H1 (cell line): ENCODE measurements around the gene ALDOC. TPM values are rescaled to one million over a fixed set of nuclear protein-coding genes. Genes with fewer than 3 reads are reported as not detected.

Experiments
- CTCF ChIA-PET: fragments of 300-600 bp; sonication (Branson Sonifier 250); formaldehyde crosslinking; loops from one replicate; lab custom pipeline; 2021; ENCODE audit not compliant: partially characterized antibody; lab: Charles Lee
- POLR2A ChIA-PET: fragments of 300-600 bp; sonication (Branson Sonifier 250); formaldehyde crosslinking; loops from one replicate; lab custom pipeline; 2021; ENCODE audit warnings: inconsistent platforms; ENCODE audit not compliant: partially characterized antibody; lab: Charles Lee
- DNase-seq, 2 experiments: peaks; one replicate each; pipeline versions ENCODE4 v3.0.0 to v3.0.0-alpha.2; 2010 to 2022; ENCODE audit warnings: low spot score in 2 of 2, low read depth in 1 of 2, mixed read lengths in 1 of 2
- FAIRE-seq: peaks from 2 replicates; lab custom pipeline; 2011; peaks lifted over from hg19 to GRCh38; lab: Jason Lieb, UNC
- H2AFZ ChIP-seq: 2 replicates; pipeline ENCODE4 v1.8.1; 2012; ENCODE audit warnings: low read length, inconsistent platforms
- H2AK5ac ChIP-seq: 2 replicates; pipeline ENCODE4 v1.6.1; 2013; ENCODE audit warnings: low read depth, low read length
- H2BK120ac ChIP-seq: replicated peaks from 2 replicates; pipeline ENCODE3; 2013; ENCODE audit warnings: low read depth, low read length, inconsistent platforms
- H2BK12ac ChIP-seq: 2 replicates; pipeline ENCODE4 v1.6.1; 2013; ENCODE audit warnings: low read depth, low read length
- H2BK15ac ChIP-seq: 2 replicates; pipeline ENCODE4 v1.6.1; 2013; ENCODE audit warnings: low read length
- H2BK20ac ChIP-seq: 2 replicates; pipeline ENCODE4 v1.6.1; 2013; ENCODE audit warnings: low read length
- H2BK5ac ChIP-seq: 2 replicates; pipeline ENCODE4 v1.6.1; 2013; ENCODE audit warnings: low read depth, low read length
- H3K14ac ChIP-seq: 2 replicates; pipeline ENCODE4 v1.6.1; 2013; ENCODE audit warnings: inconsistent platforms; ENCODE audit not compliant: insufficient read length
- H3K18ac ChIP-seq: 2 replicates; pipeline ENCODE4 v1.6.1; 2013; ENCODE audit warnings: low read length; ENCODE audit errors: extremely low read depth
- H3K23ac ChIP-seq: 2 replicates; pipeline ENCODE4 v1.6.1; 2013; ENCODE audit warnings: inconsistent platforms; ENCODE audit not compliant: insufficient read length
- H3K23me2 ChIP-seq: 2 replicates; pipeline ENCODE4 v1.6.1; 2013; ENCODE audit warnings: low read depth, low read length
- H3K27ac ChIP-seq: 2 replicates; pipeline ENCODE4 v1.6.1; 2011; ENCODE audit warnings: low read depth, low read length, inconsistent platforms
- H3K27me3 ChIP-seq, 4 experiments: replicated peaks in 1 of 4; 1 replicate in 1 of 4; 2 replicates in 3 of 4; pipeline versions ENCODE4 v1.6.1 to v1.8.1; 2011 to 2013; ENCODE audit warnings: low read length in 3 of 4, mild to moderate bottlenecking in 3 of 4, inconsistent platforms in 2 of 4, mixed read lengths in 2 of 4, moderate library complexity in 1 of 4; ENCODE audit not compliant: control insufficient read depth in 3 of 4, insufficient read depth in 3 of 4; ENCODE audit errors: extremely low read depth in 1 of 4
- H3K36me3 ChIP-seq, 4 experiments: 2 replicates each; pipeline versions ENCODE4 v1.6.1 to v1.8.1; 2011 to 2013; ENCODE audit warnings: mild to moderate bottlenecking in 4 of 4, low read length in 3 of 4, moderate library complexity in 2 of 4, control low read depth in 1 of 4, inconsistent platforms in 1 of 4; ENCODE audit not compliant: insufficient read depth in 4 of 4, control insufficient read depth in 2 of 4
- H3K4ac ChIP-seq: replicated peaks from 2 replicates; pipeline ENCODE3; 2013; ENCODE audit warnings: low read length, low read depth, mixed read lengths, inconsistent platforms; ENCODE audit not compliant: insufficient read length
- H3K4me1 ChIP-seq, 4 experiments: replicated peaks in 1 of 4; 1 replicate in 1 of 4; 2 replicates in 3 of 4; pipeline versions ENCODE4 v1.6.1 to v1.8.1; 2011 to 2013; ENCODE audit warnings: low read length in 3 of 4, inconsistent platforms in 2 of 4, mixed read lengths in 1 of 4; ENCODE audit not compliant: insufficient read depth in 4 of 4, control insufficient read depth in 3 of 4
- H3K4me2 ChIP-seq, 2 experiments: 2 replicates each; pipeline versions ENCODE4 v1.6.1 to v1.8.1; 2011 to 2013; ENCODE audit warnings: low read depth in 2 of 2, low read length in 2 of 2, control low read depth in 1 of 2, inconsistent platforms in 1 of 2, mild to moderate bottlenecking in 1 of 2; ENCODE audit not compliant: insufficient read depth in 1 of 2
- H3K4me3 ChIP-seq, 4 experiments: fragments of 200-600, 300-600 bp in 1 of 4; sonication (generic), shearing (Covaris generic), sonication (Bioruptor Twin) in 1 of 4; 2 replicates each; pipeline versions ENCODE4 v1.5.1 to v1.8.1; 2011 to 2016; ENCODE audit warnings: low read length in 4 of 4, low read depth in 3 of 4, control low read depth in 2 of 4, inconsistent platforms in 2 of 4, mild to moderate bottlenecking in 2 of 4, mixed read lengths in 1 of 4, moderate library complexity in 1 of 4; ENCODE audit not compliant: insufficient read depth in 2 of 4; ENCODE audit errors: extremely low read depth in 1 of 4
- H3K56ac ChIP-seq: replicated peaks from 2 replicates; pipeline ENCODE3; 2013; ENCODE audit warnings: low read depth, mild to moderate bottlenecking, mixed read lengths, low read length, inconsistent platforms; ENCODE audit not compliant: insufficient read length
- H3K79me1 ChIP-seq: 2 replicates; pipeline ENCODE4 v1.6.1; 2013; ENCODE audit warnings: low read depth, low read length, control low read depth
- H3K79me2 ChIP-seq, 2 experiments: 2 replicates each; pipeline versions ENCODE4 v1.6.1 to v1.8.1; 2012 to 2013; ENCODE audit warnings: low read length in 2 of 2, mild to moderate bottlenecking in 2 of 2, inconsistent platforms in 1 of 2; ENCODE audit not compliant: insufficient read depth in 2 of 2, control insufficient read depth in 1 of 2
- H3K9ac ChIP-seq, 4 experiments: replicated peaks in 1 of 4; 1 replicate in 1 of 4; 2 replicates in 3 of 4; pipeline versions ENCODE4 v1.6.1 to v1.8.1; 2011 to 2013; ENCODE audit warnings: low read depth in 3 of 4, low read length in 3 of 4, control low read depth in 2 of 4, mild to moderate bottlenecking in 2 of 4, moderate library complexity in 2 of 4, inconsistent platforms in 1 of 4; ENCODE audit errors: extremely low read depth in 1 of 4
- H3K9me3 ChIP-seq, 2 experiments: 2 replicates each; pipeline versions ENCODE4 v1.6.1 to v1.8.1; 2012 to 2013; ENCODE audit warnings: mild to moderate bottlenecking in 2 of 2, moderate library complexity in 2 of 2, control low read depth in 1 of 2, inconsistent platforms in 1 of 2, low read depth in 1 of 2, low read length in 1 of 2, mixed read lengths in 1 of 2; ENCODE audit not compliant: insufficient read depth in 2 of 2
- H4K20me1 ChIP-seq, 2 experiments: replicated peaks in 1 of 2; 2 replicates each; pipeline versions ENCODE3 to v1.8.1; 2011 to 2013; ENCODE audit warnings: inconsistent platforms in 2 of 2, low read length in 2 of 2, mild to moderate bottlenecking in 1 of 2; ENCODE audit not compliant: insufficient read depth in 2 of 2, control insufficient read depth in 1 of 2
- H4K5ac ChIP-seq: 2 replicates; pipeline ENCODE4 v1.6.1; 2013; ENCODE audit warnings: low read length, low read depth, mixed read lengths, inconsistent platforms; ENCODE audit not compliant: insufficient read length
- H4K8ac ChIP-seq: 2 replicates; pipeline ENCODE4 v1.8.0; 2013; ENCODE audit warnings: mild to moderate bottlenecking, moderate library complexity, low read length, inconsistent platforms; ENCODE audit not compliant: insufficient read depth; ENCODE audit errors: extremely low read depth
- H4K91ac ChIP-seq: replicated peaks from 2 replicates; pipeline ENCODE3; 2013; ENCODE audit warnings: low read length, mixed read lengths, inconsistent platforms; ENCODE audit not compliant: insufficient read length
- ASH2L ChIP-seq: fragments of 200-600, 300-600 bp; sonication (generic); IDR thresholded peaks from one replicate; pipeline ENCODE4 v1.7.1; 2017; ENCODE audit warnings: low read length
- CTCF ChIP-seq, 3 experiments: IDR thresholded peaks; 1 replicate in 2 of 3; 2 replicates in 1 of 3; pipeline versions ENCODE4 v1.5.1 to v1.6.1; 2011; ENCODE audit warnings: low read length in 3 of 3, mild to moderate bottlenecking in 3 of 3, inconsistent platforms in 2 of 3, low read depth in 1 of 3, moderate library complexity in 1 of 3; ENCODE audit not compliant: insufficient read depth in 1 of 3; ENCODE audit errors: control extremely low read depth in 1 of 3
- HDAC2 ChIP-seq, 2 experiments: fragments of 300-600 bp in 1 of 2; sonication (generic) in 1 of 2; IDR thresholded peaks; 2 replicates each; pipeline ENCODE4 v1.6.1; 2011 to 2012; ENCODE audit warnings: low read depth in 2 of 2, low read length in 2 of 2, mild to moderate bottlenecking in 2 of 2, moderate library complexity in 2 of 2, borderline replicate concordance in 1 of 2, inconsistent platforms in 1 of 2
- HDAC6 ChIP-seq: IDR thresholded peaks from one replicate; pipeline ENCODE4 v1.7.1; 2012; ENCODE audit warnings: low read depth, mild to moderate bottlenecking, inconsistent platforms, low read length, moderate library complexity
- JUND ChIP-seq: IDR thresholded peaks from 2 replicates; pipeline ENCODE4 v1.6.1; 2011; ENCODE audit warnings: mild to moderate bottlenecking, improper control_type of control experiment, low read length
- MAX ChIP-seq: IDR thresholded peaks from 2 replicates; pipeline ENCODE4 v1.6.1; 2012; ENCODE audit warnings: inconsistent platforms
- POU5F1 ChIP-seq: IDR thresholded peaks from 2 replicates; pipeline ENCODE4 v1.6.1; 2011; ENCODE audit warnings: low read depth, mild to moderate bottlenecking, low read length, moderate library complexity
- SP1 ChIP-seq: IDR thresholded peaks from 2 replicates; pipeline ENCODE4 v1.6.1; 2011; ENCODE audit warnings: low read depth, low read length
- SP4 ChIP-seq: IDR thresholded peaks from 2 replicates; pipeline ENCODE4 v1.6.1; 2012; ENCODE audit warnings: low read length, inconsistent platforms
- TEAD4 ChIP-seq: IDR thresholded peaks from 2 replicates; pipeline ENCODE4 v1.6.1; 2012; ENCODE audit warnings: low read depth, low read length, inconsistent platforms, mixed read lengths
- YY1 ChIP-seq: IDR thresholded peaks from 2 replicates; pipeline ENCODE4 v1.6.1; 2011; ENCODE audit warnings: low read depth, mild to moderate bottlenecking, low read length
- WGBS, 2 experiments: shearing (Covaris generic) in 1 of 2; methylation state at CpG; one replicate each; pipeline versions ENCODE4 v1.1.6 to v1.1.7; 2013 to 2015; ENCODE audit warnings: low lambda C conversion rate in 2 of 2, mixed read lengths in 2 of 2, inconsistent platforms in 1 of 2, low coverage in 1 of 2, missing lambda C conversion rate in 1 of 2; ENCODE audit not compliant: insufficient replicate concordance in 2 of 2, insufficient coverage in 1 of 2, insufficient read length in 1 of 2; ENCODE audit errors: extremely low coverage in 1 of 2, missing lambda C conversion rate in 1 of 2; 5-methylcytosine and 5-hydroxymethylcytosine counted together
- polyA plus RNA-seq, 7 experiments: library from polyadenylated mRNA; depleted of rRNA in 3 of 7; stranded (reverse) in 5 of 7; unstranded in 2 of 7; fragments of >200 nt in 5 of 7; fragments of 200-250 nt in 2 of 7; gene quantifications; 1 replicate in 5 of 7; 2 replicates in 1 of 7; 4 replicates in 1 of 7; pipeline versions ENCODE4 v1.2.1 to v1.2.3, GENCODE V29; 2011 to 2013; ENCODE audit warnings: missing spikeins in 2 of 7, mixed read lengths in 2 of 7
- total RNA-seq: library from RNA; stranded (reverse); fragmentation: NEBNext Ultra II Directional; extraction: Animal tissue kit (Norgen Biotek cat#: 25700); gene quantifications from 2 replicates; pipeline ENCODE4 v1.2.1, GENCODE V29; 2021

ALDOC gene
- total and polyA plus RNA-seq, 2 of the 8 experiments (the other 6 are each of a cell fraction or from before 2014, with no cell fraction given), result 51.6 to 103 TPM

- no peak overlapping the region for H4K8ac ChIP-seq
- no peak overlapping the region for H3K4me2 ChIP-seq
- H3K79me1 ChIP-seq, result no peaks in the 10 kb centered on the region
- no peak overlapping the region for H3K18ac ChIP-seq
- ChIA-PET CTCF (interaction anchor here (0.7 to 18.4 kb wide), 6 partner anchors 9 to 74 kb away, joined by 3 to 547 read pairs (median 16); partner anchors contain the start of gene FOXN1), POLR2A (no interaction called here)
- no peaks in the 10 kb centered on the region; a peak in 1 of 7 replicates for H3K4me1 ChIP-seq
- H2BK5ac ChIP-seq, result no peak overlapping the region
- no peaks in the 10 kb centered on the region for H3K79me2 ChIP-seq
- no peak overlapping the region for H4K5ac ChIP-seq
- no peak overlapping the region for H3K56ac ChIP-seq
- H2BK120ac ChIP-seq, result no peak overlapping the region
- no peaks in the 10 kb centered on the region for H3K9me3 ChIP-seq
- H3K23me2 ChIP-seq, result no peaks in the 10 kb centered on the region
- H3K23ac ChIP-seq, result no peak overlapping the region
- H2AFZ ChIP-seq, result no peak overlapping the region
- no peak overlapping the region for H2BK20ac ChIP-seq
- FAIRE-seq (no peak), DNase-seq (no peak)
- H3K14ac ChIP-seq, result no peak overlapping the region
- no peaks in the 10 kb centered on the region for H3K36me3 ChIP-seq
- no peak overlapping the region for H3K27ac ChIP-seq
- H3K9ac ChIP-seq, result no peak overlapping the region
- WGBS, 2 experiments, result 93% methylated on average over 14 of the region's 14 CpGs; no CpG with 5 or more reads in 1 of the 2 experiments
- H2BK15ac ChIP-seq, result no peak overlapping the region
- H4K20me1 ChIP-seq, result no peaks in the 10 kb centered on the region
- H3K27me3 ChIP-seq, result no peaks in the 10 kb centered on the region
- no peak overlapping the region for H4K91ac ChIP-seq
- H2BK12ac ChIP-seq, result no peak overlapping the region
- H3K4me3 ChIP-seq, result no peak overlapping the region
- H3K4ac ChIP-seq, result no peak overlapping the region
- no peak overlapping the region for H2AK5ac ChIP-seq
- TF ChIP-seq ASH2L (no peak), MAX (no peak), SP4 (no peak), HDAC2 (IDR thresholded peaks at IDR 0.05; ENCODE audit: borderline replicate concordance in 1 of 2, low read depth in 2 of 2, low read length in 2 of 2) (no peak), SP1 (no peak), HDAC6 (no peak), POU5F1 (no peak), YY1 (no peak), JUND (no peak), TEAD4 (no peak), CTCF (IDR thresholded peaks at IDR 0.05; ENCODE audit: control extremely low read depth in 1 of 3, insufficient read depth in 1 of 3, low read depth in 1 of 3, low read length in 3 of 3) (no peak)
Measured at GRCh38 chr17:28538296-28538895, 38.3 kb downstream of the ALDOC start.
